SK-N-SH (cell line): Measurements from ENCODE around the gene PROSER3. TPM values are rescaled to one million over a fixed set of nuclear protein-coding genes. Genes with fewer than 3 reads are reported as not detected.

Source experiments
- CTCF ChIA-PET: fragments of 300-600, 350-600 bp; formaldehyde crosslinking; extraction: SDS; loops from one replicate; lab custom pipeline; 2021; lab: Yijun Ruan, JAX
- POLR2A ChIA-PET: fragments of 350-600 bp; sonication (Branson Sonifier 250); formaldehyde crosslinking; extraction: SDS; loops from one replicate; lab custom pipeline; 2020; ENCODE audit warnings: antibody characterized with exemption, inconsistent platforms; lab: Yijun Ruan, JAX
- DNase-seq: peaks from one replicate; pipeline ENCODE4 v3.0.0; 2012
- H2AFZ ChIP-seq: fragments of 200-600 bp; sonication (generic); 2 replicates; pipeline ENCODE4 v1.8.1; 2016; ENCODE audit warnings: antibody characterized with exemption, mild to moderate bottlenecking, low read depth
- H3F3A ChIP-seq: fragments of 200-600 bp; sonication (generic); replicated peaks from 2 replicates; pipeline ENCODE3; 2016; ENCODE audit warnings: antibody characterized with exemption, mild to moderate bottlenecking; ENCODE audit not compliant: insufficient read depth
- H3K27ac ChIP-seq, 2 experiments: fragments of 200-500 bp in 1 of 2; fragments of 200-600 bp in 1 of 2; sonication (Bioruptor generic) in 1 of 2; sonication (generic), shearing (Covaris generic) in 1 of 2; 2 replicates each; pipeline versions ENCODE4 v1.5.1 to v1.6.1; 2014 to 2016; ENCODE audit warnings: low read depth in 2 of 2, inconsistent platforms in 1 of 2, low read length in 1 of 2, mild to moderate bottlenecking in 1 of 2, mixed read lengths in 1 of 2
- H3K27me3 ChIP-seq: fragments of 200-600 bp; sonication (generic), shearing (Covaris generic); 2 replicates; pipeline ENCODE4 v1.6.1; 2016; ENCODE audit warnings: mixed run types; ENCODE audit not compliant: insufficient read depth
- H3K36me3 ChIP-seq, 2 experiments: fragments of 200-500 bp in 1 of 2; fragments of 200-600 bp in 1 of 2; sonication (Bioruptor generic) in 1 of 2; sonication (generic) in 1 of 2; replicated peaks in 1 of 2; 2 replicates each; pipeline versions ENCODE3 to v1.5.1; 2014 to 2016; ENCODE audit warnings: low read length in 1 of 2, mild to moderate bottlenecking in 1 of 2; ENCODE audit not compliant: insufficient read depth in 2 of 2, control insufficient read depth in 1 of 2
- H3K4me1 ChIP-seq, 2 experiments: fragments of 200-500 bp in 1 of 2; fragments of 200-600 bp in 1 of 2; sonication (Bioruptor generic) in 1 of 2; sonication (generic), shearing (Covaris generic) in 1 of 2; 2 replicates each; pipeline versions ENCODE4 v1.5.1 to v1.6.1; 2014 to 2016; ENCODE audit warnings: low read depth in 1 of 2, low read length in 1 of 2, mixed run types in 1 of 2; ENCODE audit not compliant: insufficient read depth in 2 of 2, control insufficient read depth in 1 of 2
- H3K4me2 ChIP-seq: fragments of 200-600 bp; sonication (generic), shearing (Covaris generic); 2 replicates; pipeline ENCODE4 v1.6.1; 2017; ENCODE audit warnings: mixed run types
- H3K4me3 ChIP-seq, 2 experiments: fragments of 200-500 bp in 1 of 2; fragments of 200-600 bp in 1 of 2; sonication (Bioruptor generic) in 1 of 2; sonication (generic), shearing (Covaris generic) in 1 of 2; 2 replicates each; pipeline versions ENCODE4 v1.5.1 to v1.8.1; 2014 to 2016; ENCODE audit warnings: low read depth in 2 of 2, inconsistent platforms in 1 of 2, low read length in 1 of 2, mild to moderate bottlenecking in 1 of 2, mixed read lengths in 1 of 2, moderate library complexity in 1 of 2
- H3K79me2 ChIP-seq: fragments of 200-600 bp; sonication (generic); 2 replicates; pipeline ENCODE4 v1.8.1; 2017; ENCODE audit warnings: mild to moderate bottlenecking; ENCODE audit not compliant: insufficient read depth
- H3K9ac ChIP-seq: fragments of 200-600 bp; sonication (generic); 2 replicates; pipeline ENCODE4 v1.6.1; 2017; ENCODE audit warnings: mixed run types
- H3K9me2 ChIP-seq: fragments of 200-600 bp; sonication (generic); 2 replicates; pipeline ENCODE4 v1.6.1; 2017; ENCODE audit warnings: mixed run types
- H3K9me3 ChIP-seq: fragments of 200-600 bp; sonication (generic); 2 replicates; pipeline ENCODE4 v1.6.1; 2017; ENCODE audit warnings: mixed run types, mild to moderate bottlenecking, moderate library complexity
- H4K20me1 ChIP-seq: fragments of 200-600 bp; sonication (generic); 2 replicates; pipeline ENCODE4 v1.6.1; 2017; ENCODE audit warnings: mild to moderate bottlenecking, mixed run types; ENCODE audit not compliant: insufficient read depth
- CHD2 ChIP-seq: fragments of 150-350 bp; IDR thresholded peaks from 2 replicates; pipeline ENCODE4 v1.6.1; 2018; ENCODE audit warnings: low read length; ENCODE audit not compliant: partially characterized antibody
- GATA2 ChIP-seq: sonication (generic); formaldehyde crosslinking; IDR thresholded peaks from 2 replicates; pipeline ENCODE4 v1.5.0; 2020; ENCODE audit warnings: mild to moderate bottlenecking, missing genetic modification reagents
- SIN3A ChIP-seq: IDR thresholded peaks from 2 replicates; pipeline ENCODE4 v1.6.1; 2012; ENCODE audit warnings: low read depth, mild to moderate bottlenecking, low read length, moderate library complexity, borderline replicate concordance
- TAF1 ChIP-seq: IDR thresholded peaks from 2 replicates; pipeline ENCODE4 v1.6.1; 2012; ENCODE audit warnings: low read depth, mild to moderate bottlenecking, low read length, moderate library complexity, borderline replicate concordance
- TCF12 ChIP-seq: IDR thresholded peaks from 2 replicates; pipeline ENCODE4 v1.4.0; 2012
- TEAD4 ChIP-seq: IDR thresholded peaks from 2 replicates; pipeline ENCODE4 v1.4.0; 2012; ENCODE audit warnings: mild to moderate bottlenecking, borderline replicate concordance; ENCODE audit not compliant: insufficient read depth
- WGBS: methylation state at CpG from one replicate; pipeline ENCODE4 v1.1.6; 2017; ENCODE audit warnings: low lambda C conversion rate; 5-methylcytosine and 5-hydroxymethylcytosine counted together
- polyA plus RNA-seq, 3 experiments: library from polyadenylated mRNA; depleted of rRNA; stranded (reverse); fragments of >200 nt; gene quantifications; 2 replicates each; pipeline ENCODE4 v1.2.3, GENCODE V29; 2012
- TF ChIP-seq, protein P1 (sequence below): fragments of 200-600 bp; sonication (generic); IDR thresholded peaks from 2 replicates; pipeline ENCODE4 v1.6.1; 2017; ENCODE audit warnings: antibody characterized with exemption, mild to moderate bottlenecking, moderate library complexity
- TF ChIP-seq, protein P2 (sequence below): fragments of 150-350 bp; IDR thresholded peaks from 2 replicates; pipeline ENCODE4 v1.6.1; 2016; ENCODE audit warnings: mild to moderate bottlenecking, low read depth, low read length

Gene PROSER3
- polyA plus RNA-seq, 1 of the 3 experiments (the other 2 are of a cell fraction), result 12.5 TPM

DNA sequence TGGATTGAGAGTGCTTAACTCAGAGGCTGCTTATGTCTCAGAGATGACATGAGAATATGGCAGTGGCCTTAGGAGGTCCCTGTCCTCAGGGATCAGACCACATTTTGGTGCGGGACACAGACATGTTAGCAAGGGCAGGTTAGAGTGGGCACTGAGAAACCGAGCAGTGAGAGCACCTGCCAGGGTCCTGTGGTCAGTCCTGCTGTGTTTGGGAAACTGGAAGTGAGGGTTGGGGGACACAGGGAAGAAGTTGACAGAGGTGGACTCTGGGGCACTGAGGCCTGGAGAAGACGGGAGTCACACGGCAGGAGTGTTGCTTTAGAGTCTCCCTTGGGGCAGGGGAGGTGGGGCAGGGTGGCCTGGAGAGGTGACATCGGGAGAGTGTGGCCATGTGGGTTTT, 23.1 kb upstream of the PROSER3 start (continued):
- TF ChIP-seq TEAD4, result no peak
- TF ChIP-seq TCF12, result no peak
- no peak for TF ChIP-seq CHD2

DNA sequence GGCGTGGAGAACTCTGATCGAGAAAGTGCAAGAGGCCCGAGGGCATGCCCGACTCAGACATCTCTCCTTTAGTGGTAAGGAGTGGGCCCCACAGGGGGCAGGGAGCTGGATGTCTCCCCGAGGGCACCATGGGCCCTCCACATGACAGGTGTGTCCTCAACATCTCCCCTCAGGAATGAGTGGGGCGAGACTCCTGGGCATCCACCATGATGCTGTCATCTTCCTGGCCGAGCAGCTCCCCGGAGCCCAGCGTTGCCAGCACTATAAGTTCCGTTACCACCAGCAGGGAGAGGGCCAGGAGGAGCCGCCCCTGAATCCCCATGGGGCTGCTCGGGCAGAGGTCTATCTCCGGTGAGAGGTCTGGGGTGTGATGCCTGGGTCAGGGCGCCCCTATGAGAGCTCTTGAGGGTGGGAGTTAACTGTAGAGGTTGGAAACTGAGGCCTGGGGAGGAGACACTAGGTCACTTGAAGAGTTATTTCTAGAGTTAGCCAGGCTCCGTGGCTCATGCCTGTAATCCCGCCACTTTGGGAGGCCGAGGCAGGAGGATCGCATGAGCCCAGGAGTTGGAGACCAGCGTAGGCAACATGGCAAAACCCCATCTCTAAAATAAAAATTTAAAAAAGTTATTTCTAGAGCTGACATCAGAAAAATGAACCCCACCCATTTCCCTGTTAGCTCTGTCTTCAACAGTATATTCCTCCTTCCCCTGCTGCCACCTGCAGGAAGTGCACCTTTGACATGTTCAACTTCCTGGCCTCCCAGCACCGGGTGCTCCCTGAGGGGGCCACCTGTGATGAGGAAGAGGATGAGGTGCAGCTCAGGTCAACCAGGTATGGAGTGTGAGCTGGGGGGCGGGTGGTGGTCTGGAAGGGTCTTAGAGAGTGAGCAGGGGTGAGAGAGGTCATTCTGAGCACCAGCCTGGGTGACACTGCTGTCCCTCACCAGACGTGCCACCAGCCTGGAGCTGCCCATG, 20.8 kb upstream of the PROSER3 start:
- Histone ChIP-seq H3K4me1 (peaks cover 0 to 10% of the 10 kb centered on the region in 2 experiments; a peak in 1 of 4 replicates), H3K4me3 (no peak overlapping the region), H3K9ac (no peak overlapping the region), H3K9me3 (no peaks in the 10 kb centered on the region), H3K27me3 (no peaks in the 10 kb centered on the region), H2AFZ (no peak overlapping the region), H3K79me2 (no peaks in the 10 kb centered on the region), H3F3A (peaks cover 8% of the 10 kb centered on the region), H4K20me1 (no peaks in the 10 kb centered on the region), H3K4me2 (no peak overlapping the region), H3K9me2 (no peaks in the 10 kb centered on the region), H3K27ac (no peak overlapping the region), H3K36me3 (peaks cover 8 to 49% of the 10 kb centered on the region in 2 experiments)
- ChIA-PET CTCF (interaction anchor here (1.2 kb wide), 2 partner anchors 19 to 181 kb away, joined by 3 read pairs; no protein-coding TSS in a partner anchor), POLR2A (interaction anchor here (0.9 kb wide), 1 partner anchor 17 kb away, joined by 5 read pairs; no protein-coding TSS in a partner anchor)
- WGBS, result 90% methylated on average over 16 of the region's 22 CpGs
- TF ChIP-seq TAF1 (no peak), SIN3A (no peak), GATA2 (CRISPR knock-in tag) (no peak)
- TF ChIP-seq, protein P1, sequence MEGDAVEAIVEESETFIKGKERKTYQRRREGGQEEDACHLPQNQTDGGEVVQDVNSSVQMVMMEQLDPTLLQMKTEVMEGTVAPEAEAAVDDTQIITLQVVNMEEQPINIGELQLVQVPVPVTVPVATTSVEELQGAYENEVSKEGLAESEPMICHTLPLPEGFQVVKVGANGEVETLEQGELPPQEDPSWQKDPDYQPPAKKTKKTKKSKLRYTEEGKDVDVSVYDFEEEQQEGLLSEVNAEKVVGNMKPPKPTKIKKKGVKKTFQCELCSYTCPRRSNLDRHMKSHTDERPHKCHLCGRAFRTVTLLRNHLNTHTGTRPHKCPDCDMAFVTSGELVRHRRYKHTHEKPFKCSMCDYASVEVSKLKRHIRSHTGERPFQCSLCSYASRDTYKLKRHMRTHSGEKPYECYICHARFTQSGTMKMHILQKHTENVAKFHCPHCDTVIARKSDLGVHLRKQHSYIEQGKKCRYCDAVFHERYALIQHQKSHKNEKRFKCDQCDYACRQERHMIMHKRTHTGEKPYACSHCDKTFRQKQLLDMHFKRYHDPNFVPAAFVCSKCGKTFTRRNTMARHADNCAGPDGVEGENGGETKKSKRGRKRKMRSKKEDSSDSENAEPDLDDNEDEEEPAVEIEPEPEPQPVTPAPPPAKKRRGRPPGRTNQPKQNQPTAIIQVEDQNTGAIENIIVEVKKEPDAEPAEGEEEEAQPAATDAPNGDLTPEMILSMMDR, result peak; percentile 21; the same call in 1 of the 2 replicates
- TF ChIP-seq, protein P2, sequence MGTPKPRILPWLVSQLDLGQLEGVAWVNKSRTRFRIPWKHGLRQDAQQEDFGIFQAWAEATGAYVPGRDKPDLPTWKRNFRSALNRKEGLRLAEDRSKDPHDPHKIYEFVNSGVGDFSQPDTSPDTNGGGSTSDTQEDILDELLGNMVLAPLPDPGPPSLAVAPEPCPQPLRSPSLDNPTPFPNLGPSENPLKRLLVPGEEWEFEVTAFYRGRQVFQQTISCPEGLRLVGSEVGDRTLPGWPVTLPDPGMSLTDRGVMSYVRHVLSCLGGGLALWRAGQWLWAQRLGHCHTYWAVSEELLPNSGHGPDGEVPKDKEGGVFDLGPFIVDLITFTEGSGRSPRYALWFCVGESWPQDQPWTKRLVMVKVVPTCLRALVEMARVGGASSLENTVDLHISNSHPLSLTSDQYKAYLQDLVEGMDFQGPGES, result no peak
- no peak for DNase-seq
